HFFc6 (cell line): ENCODE measurements around the gene PTPRD. TPM values are rescaled to one million over a fixed set of nuclear protein-coding genes. Genes with fewer than 3 reads are reported as not detected.
"Not testable (repeated sequence)": the region's sequence is repeated elsewhere in the genome, so short reads cannot be mapped to it uniquely, and the experiment has no call there.

Source experiments
- DNase-seq: peaks from one replicate; pipeline ENCODE4 v3.0.0-alpha.2; 2018
- H3K27ac Mint-ChIP-seq: 2 replicates; pipeline ENCODE4 v1.8.0; 2020; ENCODE audit warnings: mild to moderate bottlenecking, mixed read lengths
- H3K27me3 Mint-ChIP-seq: 2 replicates; pipeline ENCODE4 v1.8.0; 2021; ENCODE audit warnings: mild to moderate bottlenecking, moderate library complexity, mixed read lengths; ENCODE audit not compliant: insufficient read depth
- H3K36me3 Mint-ChIP-seq: 2 replicates; pipeline ENCODE4 v1.8.0; 2021; ENCODE audit warnings: low read depth, mixed read lengths
- H3K4me1 Mint-ChIP-seq: 2 replicates; pipeline ENCODE4 v1.8.0; 2020; ENCODE audit warnings: low read depth, mixed read lengths
- H3K4me3 Mint-ChIP-seq: 2 replicates; pipeline ENCODE4 v1.8.0; 2020; ENCODE audit warnings: mild to moderate bottlenecking, moderate library complexity, mixed read lengths
- H3K9me3 Mint-ChIP-seq: 2 replicates; pipeline ENCODE4 v1.8.0; 2020; ENCODE audit warnings: mild to moderate bottlenecking, mixed read lengths
- CTCF ChIP-seq: fragments of 200-600 bp; sonication (generic); IDR thresholded peaks from 2 replicates; pipeline ENCODE4 v1.5.0; 2021; ENCODE audit warnings: antibody characterized with exemption, mild to moderate bottlenecking
- total RNA-seq, 6 experiments: library from RNA; stranded (reverse); fragmentation: NEBNext Ultra II Directional; extraction: Animal tissue kit (Norgen Biotek cat#: 25700); gene quantifications; 2 replicates in 1 of 6; 3 replicates in 5 of 6; pipeline ENCODE4 v1.2.3, GENCODE V29; 2021

Gene PTPRD
- total RNA-seq, 6 experiments from 2014 or later, result not detected

GRCh38 chr9:9352877-9353481 lies 1259.8 kb downstream of the PTPRD start:
- DNase-seq, result no peak
- Mint-ChIP-seq H3K9me3 (peaks cover 13% of the 10 kb centered on the region), H3K4me3 (no peak overlapping the region), H3K36me3 (no peaks in the 10 kb centered on the region), H3K27me3 (no peaks in the 10 kb centered on the region), H3K4me1 (no peaks in the 10 kb centered on the region), H3K27ac (no peak overlapping the region)
- peak; percentile 77 for TF ChIP-seq CTCF

- no peak overlapping the region for H3K27ac Mint-ChIP-seq
- no peak overlapping the region for H3K4me3 Mint-ChIP-seq
- no peaks in the 10 kb centered on the region for H3K36me3 Mint-ChIP-seq
- H3K9me3 Mint-ChIP-seq, result peaks cover 23% of the 10 kb centered on the region
- TF ChIP-seq CTCF, result no peak
- H3K27me3 Mint-ChIP-seq, result no peaks in the 10 kb centered on the region
- no peak for DNase-seq
- no peaks in the 10 kb centered on the region for H3K4me1 Mint-ChIP-seq
These were observed 1271.6 kb downstream of the PTPRD start for GRCh38 chr9:9341203-9341602.

GRCh38 chr9:9337129-9337528 lies 1275.7 kb downstream of the PTPRD start:
- H3K36me3 Mint-ChIP-seq, result no peaks in the 10 kb centered on the region; the same call in 1 of the 2 replicates
- DNase-seq, result no peak
- no peaks in the 10 kb centered on the region for H3K4me1 Mint-ChIP-seq
- no peaks in the 10 kb centered on the region for H3K27me3 Mint-ChIP-seq
- no peak overlapping the region for H3K27ac Mint-ChIP-seq
- no peak for TF ChIP-seq CTCF
- peaks cover 21% of the 10 kb centered on the region for H3K9me3 Mint-ChIP-seq
- H3K4me3 Mint-ChIP-seq, result no peak overlapping the region

- no peaks in the 10 kb centered on the region; the same call in 1 of the 2 replicates for H3K27me3 Mint-ChIP-seq
- no peak overlapping the region for H3K4me3 Mint-ChIP-seq
- TF ChIP-seq CTCF, result no peak
- no peaks in the 10 kb centered on the region for H3K36me3 Mint-ChIP-seq
- no peaks in the 10 kb centered on the region for H3K4me1 Mint-ChIP-seq
- DNase-seq, result no peak
- no peak overlapping the region for H3K27ac Mint-ChIP-seq
- peaks cover 20% of the 10 kb centered on the region for H3K9me3 Mint-ChIP-seq
These were observed 1286.1 kb downstream of the PTPRD start for GRCh38 chr9:9326749-9327148.

GRCh38 chr9:9319007-9319406 lies 1293.8 kb downstream of the PTPRD start:
- peaks cover 36% of the 10 kb centered on the region for H3K9me3 Mint-ChIP-seq
- H3K36me3 Mint-ChIP-seq, result no peaks in the 10 kb centered on the region; the same call in 1 of the 2 replicates
- no peak for TF ChIP-seq CTCF
- H3K4me3 Mint-ChIP-seq, result no peak overlapping the region
- no peaks in the 10 kb centered on the region for H3K4me1 Mint-ChIP-seq
- no peak overlapping the region for H3K27ac Mint-ChIP-seq
- H3K27me3 Mint-ChIP-seq, result no peaks in the 10 kb centered on the region; the same call in 1 of the 2 replicates
- DNase-seq, result no peak

- not testable (repeated sequence) for H3K36me3 Mint-ChIP-seq, H3K4me1 Mint-ChIP-seq, H3K27ac Mint-ChIP-seq, H3K27me3 Mint-ChIP-seq, H3K4me3 Mint-ChIP-seq, DNase-seq
- H3K9me3 Mint-ChIP-seq, result peaks cover 32% of the 10 kb centered on the region
These were observed 1302.1 kb downstream of the PTPRD start for GRCh38 chr9:9310743-9311142.
